HG02623 (cell line): ENCODE measurements around the gene HRAS.

Experiments
- ATAC-seq: cut with Tn5 transposase; IDR thresholded peaks from one replicate; pipeline ENCODE4 v1.9.1; 2021; ENCODE audit warnings: moderate library complexity; ENCODE audit not compliant: unreplicated experiment

Gene HRAS

GRCh38 chr11:567629-568292, 32.4 kb upstream of the HRAS start:
- ATAC-seq = no peak

DNA sequence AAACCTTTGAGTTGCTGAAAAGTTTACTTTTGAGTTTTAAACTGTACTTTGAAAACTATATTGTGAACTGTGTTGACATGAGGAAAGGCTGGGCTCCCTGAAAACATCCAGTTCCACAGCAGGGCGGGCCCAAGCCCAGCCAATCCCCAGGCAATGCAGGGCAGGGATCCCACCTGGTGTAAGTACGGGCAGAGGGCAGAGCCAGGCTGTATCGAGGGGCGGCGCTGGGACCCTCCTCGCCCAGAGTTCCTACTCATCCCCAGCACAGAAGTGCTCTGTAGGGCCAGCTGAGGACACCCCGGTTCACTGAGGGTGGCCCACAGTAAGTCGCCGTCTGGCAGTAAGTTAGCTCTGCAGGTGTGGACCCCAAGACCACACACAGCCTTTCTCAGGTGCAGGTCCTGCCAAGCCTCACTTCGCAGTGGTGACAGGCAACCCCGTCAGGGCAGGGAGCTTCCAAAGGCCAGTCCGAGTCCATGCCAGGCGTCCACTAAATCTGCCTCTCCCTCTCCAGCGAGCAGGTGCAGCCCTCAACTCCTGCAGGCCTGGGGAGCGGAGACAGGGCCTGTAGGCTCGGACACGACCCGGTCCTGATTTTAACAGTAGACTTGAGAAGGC, 31.7 kb upstream of the HRAS start:
- ATAC-seq = no peak

DNA sequence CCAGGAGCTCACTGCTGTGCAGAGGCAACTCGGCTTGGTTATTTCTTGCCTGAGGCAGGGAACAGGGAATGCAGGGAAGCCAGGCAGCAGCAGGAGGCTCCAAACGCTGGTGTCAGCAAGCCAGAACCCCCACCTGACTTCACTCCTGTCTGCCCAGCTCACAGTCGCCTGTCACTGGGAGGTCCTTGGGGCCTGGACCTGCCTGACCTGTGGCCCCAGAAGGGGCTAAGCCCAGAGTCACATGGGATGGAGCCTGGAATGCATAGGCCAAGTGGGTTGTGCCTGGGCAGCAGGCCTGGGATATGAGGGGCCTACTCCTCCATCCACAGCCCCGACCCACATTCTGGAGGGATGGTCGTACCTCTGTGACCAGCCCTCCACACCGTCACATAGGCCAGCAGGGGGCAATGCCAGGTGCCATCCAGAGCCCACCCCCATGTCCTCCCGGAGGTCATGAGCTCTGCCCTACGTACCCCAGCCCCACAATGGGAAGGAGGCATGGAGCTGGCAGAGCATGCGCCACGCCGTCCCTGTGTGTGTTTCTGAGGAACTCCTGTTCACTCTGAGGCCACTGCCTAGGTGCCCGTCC, 30.6 kb upstream of the HRAS start:
- ATAC-seq = no peak

GRCh38 chr11:563812-564578, 28.6 kb upstream of the HRAS start:
- ATAC-seq = no peak

- ATAC-seq = no peak
Observed at GRCh38 chr11:563066-563811, 27.9 kb upstream of the HRAS start.

GRCh38 chr11:562046-562645, 26.8 kb upstream of the HRAS start:
- no peak for ATAC-seq

GRCh38 chr11:561148-562003, 26.0 kb upstream of the HRAS start:
- peak; percentile 3 for ATAC-seq

DNA sequence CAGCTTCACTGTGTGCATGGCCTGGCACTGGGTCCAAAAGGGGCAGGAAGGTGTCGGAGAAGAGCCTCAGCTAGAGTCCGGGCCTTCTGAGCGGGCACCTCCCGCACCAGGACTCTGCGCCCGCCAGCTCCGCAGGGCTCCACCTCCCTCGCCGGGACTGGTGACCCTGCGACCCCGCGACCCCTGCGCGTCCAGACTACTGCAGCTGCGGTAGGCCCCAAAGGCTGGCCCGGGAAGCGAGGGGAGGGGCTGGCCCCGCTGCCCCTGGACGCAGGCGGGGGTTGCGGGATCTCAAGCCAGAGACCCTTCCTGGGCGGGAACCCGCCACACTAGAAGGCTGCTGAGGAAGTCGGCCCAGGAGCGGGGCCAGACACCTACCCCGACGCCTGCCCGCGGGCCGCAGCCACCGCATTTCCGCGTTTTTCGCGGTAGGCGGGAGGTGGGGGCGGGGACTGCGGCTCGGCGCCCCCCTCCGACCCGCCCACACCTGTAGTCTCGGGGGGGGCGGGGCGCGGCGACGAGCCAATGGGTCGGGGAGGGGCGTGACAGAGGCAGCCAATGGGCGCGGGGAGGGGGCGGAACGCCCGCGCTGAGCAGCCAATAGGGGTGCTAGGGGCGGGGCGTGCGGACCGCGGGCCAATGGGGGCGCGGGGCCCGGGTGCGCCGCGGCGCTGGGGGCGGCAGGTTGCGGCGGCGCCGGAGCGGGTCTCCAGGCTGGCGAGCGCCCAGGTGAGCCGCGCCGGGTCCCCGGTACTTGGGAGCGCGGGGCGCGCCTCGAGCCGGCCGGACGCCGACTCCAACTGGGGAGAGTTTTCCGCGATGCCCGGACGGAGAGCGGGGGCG, 25.1 kb upstream of the HRAS start, which contains the start of the genes LMNTD2 and RASSF7:
Gene LMNTD2 (minus strand): TSS at position 434 of the 843 bp plus-strand sequence. CDS start 22 bp downstream, at position 412.
Gene RASSF7 (plus strand): TSS at position 666 of the 843 bp plus-strand sequence. CDS start 799 bp downstream, outside the sequence.
- peak; percentile 74 for ATAC-seq

DNA sequence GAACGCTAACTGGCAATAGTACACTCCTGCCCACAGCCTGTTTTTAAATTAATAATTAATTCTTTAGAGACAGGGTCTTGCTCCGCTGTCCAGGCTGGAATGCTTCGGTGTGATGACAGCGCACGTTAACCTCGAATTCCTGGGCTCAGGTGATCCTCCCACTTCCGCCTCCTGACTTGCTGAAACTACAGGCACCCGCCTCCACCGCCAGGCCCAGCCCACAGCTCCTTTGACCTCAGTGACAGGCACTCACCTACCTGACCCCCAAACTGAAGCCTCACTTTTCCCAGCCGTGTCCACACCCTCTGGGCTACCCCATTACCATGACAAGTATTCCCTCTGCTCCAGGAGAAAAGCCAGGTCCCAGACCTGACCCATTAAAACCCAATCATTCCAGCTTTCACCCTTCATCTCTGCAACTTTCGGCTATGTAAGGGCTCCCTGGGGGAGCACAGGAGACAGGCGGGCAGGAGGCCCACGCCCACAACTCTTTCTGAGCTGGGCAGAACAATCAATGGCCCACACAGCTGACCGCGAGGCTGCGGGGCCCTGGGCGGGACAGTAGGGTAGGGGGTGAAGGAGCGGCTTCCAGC, 24.4 kb upstream of the HRAS start:
- ATAC-seq = no peak

DNA sequence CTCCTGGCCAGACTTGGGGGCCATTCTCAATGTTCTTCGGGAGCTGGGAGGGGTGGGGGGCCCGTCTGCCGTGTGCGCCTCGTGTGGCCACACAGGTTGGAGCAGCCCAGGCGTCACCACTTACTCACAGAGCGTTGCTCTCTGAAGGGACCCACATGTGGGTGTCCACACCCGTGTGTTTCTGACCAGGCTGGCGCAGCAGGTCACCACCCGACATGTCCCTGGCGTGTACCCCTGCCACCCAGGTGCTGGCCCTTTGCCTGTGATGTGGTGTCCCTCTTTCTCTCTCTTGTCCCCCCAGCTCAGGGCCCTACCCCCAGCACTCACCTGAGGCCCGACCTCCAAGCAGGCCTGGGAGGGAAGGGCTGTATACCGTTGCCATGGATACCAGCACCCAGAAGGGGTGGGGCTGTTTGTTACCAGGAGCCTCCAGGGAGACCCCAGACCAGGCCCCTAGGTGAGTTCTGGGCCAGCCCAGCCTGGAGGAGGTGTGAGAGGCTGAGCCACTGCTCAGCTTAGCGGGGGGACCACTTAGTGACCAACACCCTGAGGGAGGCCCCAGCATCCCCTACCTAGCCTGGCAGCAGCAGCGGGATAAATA, 23.7 kb upstream of the HRAS start:
- no peak for ATAC-seq

DNA sequence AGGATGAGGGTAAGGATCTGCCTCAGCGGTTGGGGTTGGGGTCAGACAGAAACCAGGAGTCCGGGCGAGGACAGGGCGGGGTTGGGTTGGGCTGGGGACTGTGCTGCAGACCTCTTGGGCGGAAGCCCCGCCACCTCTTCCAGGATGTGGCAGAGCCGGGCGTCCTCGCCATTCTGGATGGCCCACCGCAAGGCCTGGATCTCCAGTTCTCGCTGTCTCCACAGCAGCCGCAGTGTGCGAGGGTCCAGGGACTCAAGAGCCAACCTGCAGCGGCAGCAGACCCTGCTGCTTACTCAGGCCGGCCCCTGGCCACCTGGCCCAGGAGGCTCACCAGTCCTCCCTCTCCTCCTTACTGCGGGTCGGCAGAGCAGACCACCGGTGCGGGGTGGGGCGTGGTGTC, 23.1 kb upstream of the HRAS start:
- ATAC-seq = no peak

- no peak for ATAC-seq
Observed at GRCh38 chr11:557328-558132, 22.2 kb upstream of the HRAS start.

DNA sequence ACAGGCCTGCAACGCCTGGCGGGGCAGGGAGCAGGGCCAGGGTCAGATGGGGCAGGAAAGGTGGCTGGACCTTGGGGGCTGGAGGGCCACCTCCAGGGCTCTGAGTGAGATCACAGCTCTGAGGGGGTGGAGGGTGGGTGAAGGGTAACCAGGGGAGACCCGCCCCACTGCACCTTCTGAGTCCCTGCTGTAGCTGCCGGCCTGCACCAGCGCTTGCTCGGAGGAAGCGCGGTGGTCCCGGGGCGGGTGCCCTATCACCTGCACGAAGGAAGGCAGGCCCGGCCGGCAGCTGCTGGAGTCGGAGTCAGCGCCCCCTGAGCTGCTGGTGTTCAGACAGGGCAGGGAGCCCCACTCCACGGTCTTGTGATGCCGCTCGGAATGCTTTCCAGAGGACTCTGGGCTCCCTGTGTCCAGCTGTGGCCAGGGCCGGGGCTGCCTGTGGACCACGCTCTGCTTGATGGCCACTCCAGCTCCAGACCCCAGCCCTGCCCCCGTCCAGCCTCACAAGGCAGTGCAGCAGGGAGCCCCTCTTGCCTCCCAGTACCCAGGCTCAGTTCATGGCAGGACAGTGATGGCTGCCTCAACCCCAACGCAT, 21.4 kb upstream of the HRAS start:
- ATAC-seq = no peak

GRCh38 chr11:555780-556661, 20.6 kb upstream of the HRAS start:
- ATAC-seq = no peak

- ATAC-seq = no peak
Observed at GRCh38 chr11:555227-555779, 19.9 kb upstream of the HRAS start.
